GM18951 (cell line): ENCODE data around the gene FBXL16.

ENCODE experiments used
- POLR2A ChIP-seq: IDR thresholded peaks from 4 replicates; pipeline ENCODE4 v1.6.1; 2011; ENCODE audit warnings: mild to moderate bottlenecking; ENCODE audit not compliant: insufficient read length, insufficient read depth; ENCODE audit errors: extremely low read depth
- in situ Hi-C: fragments of 300-500 bp; cut with MboI; formaldehyde crosslinking; loops from one replicate; pipeline ENCODE4 v1.12.0; 2022; ENCODE audit warnings: low sequenced_read_pairs, mixed read lengths, inconsistent platforms; ENCODE audit not compliant: unreplicated experiment

Gene FBXL16

GRCh38 chr16:715477-716199, 10.0 kb upstream of the FBXL16 start:
- TF ChIP-seq POLR2A = peak; percentile 7
- in situ Hi-C loops = loop anchor here (10.0 kb wide), 1 partner anchor 69 kb away; the partner anchor contains the start of genes CHTF18 and RPUSD1

- in situ Hi-C loops = loop anchor here (10.0 kb wide), 1 partner anchor 70 kb away; the partner anchor contains the start of genes CHTF18 and RPUSD1
- TF ChIP-seq POLR2A = peak; percentile 16
Measured at GRCh38 chr16:714558-715476, 9.2 kb upstream of the FBXL16 start, which contains the start of gene METRN. METRN (plus strand) TSS chr16:715118; CDS start chr16:715290, 172 bp downstream.

GRCh38 chr16:714079-714478, 8.5 kb upstream of the FBXL16 start:
- no peak for TF ChIP-seq POLR2A
- in situ Hi-C loops = loop anchor here (10.0 kb wide), 1 partner anchor 71 kb away; the partner anchor contains the start of genes CHTF18 and RPUSD1

- in situ Hi-C loops = loop anchor here (10.0 kb wide), 1 partner anchor 72 kb away; the partner anchor contains the start of genes CHTF18 and RPUSD1
Measured at GRCh38 chr16:712740-713250, 7.2 kb upstream of the FBXL16 start.

- in situ Hi-C loops = loop anchor here (10.0 kb wide), 1 partner anchor 73 kb away; the partner anchor contains the start of genes CHTF18 and RPUSD1
- no peak for TF ChIP-seq POLR2A
Measured at GRCh38 chr16:711548-712320, 6.1 kb upstream of the FBXL16 start.

GRCh38 chr16:711084-711483, 5.5 kb upstream of the FBXL16 start:
- in situ Hi-C loops = loop anchor here (10.0 kb wide), 1 partner anchor 74 kb away; the partner anchor contains the start of genes CHTF18 and RPUSD1
- no peak for TF ChIP-seq POLR2A

GRCh38 chr16:710500-711075, 5.0 kb upstream of the FBXL16 start:
- TF ChIP-seq POLR2A = no peak
- in situ Hi-C loops = loop anchor here (10.0 kb wide), 1 partner anchor 74 kb away; the partner anchor contains the start of genes CHTF18 and RPUSD1

- in situ Hi-C loops = loop anchor here (10.0 kb wide), 1 partner anchor 75 kb away; the partner anchor contains the start of genes CHTF18 and RPUSD1
- no peak for TF ChIP-seq POLR2A
Measured at GRCh38 chr16:709566-710499, 4.2 kb upstream of the FBXL16 start.

- TF ChIP-seq POLR2A = no peak
- in situ Hi-C loops = no loop called here
Measured at GRCh38 chr16:708959-709358, 3.4 kb upstream of the FBXL16 start.

- TF ChIP-seq POLR2A = no peak
- in situ Hi-C loops = no loop called here
Measured at GRCh38 chr16:708019-708418, 2.4 kb upstream of the FBXL16 start.

GRCh38 chr16:707062-707538, 1.5 kb upstream of the FBXL16 start:
- in situ Hi-C loops = no loop called here
- no peak for TF ChIP-seq POLR2A
